Thoracic aorta (tissue), 2 donors: ENCODE data around the gene SFTPD. TPM values are rescaled to one million over a fixed set of nuclear protein-coding genes. Genes with fewer than 3 reads are reported as not detected.

Experiments
- ATAC-seq: fragments of 150-250 bp; one replicate; pipeline ENCODE4 v1.8.0; 2017; ENCODE audit warnings: low read depth; ENCODE audit not compliant: insufficient number of reproducible peaks, low FRiP score
- DNase-seq: peaks from one replicate; pipeline ENCODE4 v3.0.0-alpha.2; 2020; ENCODE audit warnings: low spot score
- H3K27ac ChIP-seq, 2 donors: fragments of 200-600 bp; sonication (generic); 1 replicate in 1 of 2; 2 replicates in 1 of 2; pipeline ENCODE4 v1.5.1; 2016; ENCODE audit warnings: mild to moderate bottlenecking in 2 of 2, moderate library complexity in 2 of 2
- H3K27me3 ChIP-seq: fragments of 200-600 bp; sonication (generic); replicated peaks from 2 replicates; pipeline ENCODE4 v1.6.0; 2016; ENCODE audit warnings: mild to moderate bottlenecking; ENCODE audit not compliant: insufficient read depth
- H3K36me3 ChIP-seq: fragments of 200-600 bp; sonication (generic); one replicate; pipeline ENCODE4 v1.5.1; 2016
- H3K4me1 ChIP-seq, 2 donors: fragments of 200-600 bp; sonication (generic); 1 replicate in 1 of 2; 2 replicates in 1 of 2; pipeline versions ENCODE4 v1.5.1 to v1.6.0; 2016; ENCODE audit warnings: low read depth in 2 of 2, mild to moderate bottlenecking in 1 of 2; ENCODE audit not compliant: control insufficient read depth in 1 of 2
- H3K4me3 ChIP-seq: fragments of 200-600 bp; sonication (generic); 2 replicates; pipeline ENCODE4 v1.5.1; 2016; ENCODE audit warnings: mild to moderate bottlenecking
- H3K9me3 ChIP-seq: fragments of 200-600 bp; sonication (generic); 2 replicates; pipeline ENCODE4 v1.5.1; 2016
- total RNA-seq, 2 donors: library from RNA; depleted of rRNA; stranded (reverse); fragments of >200 nt; gene quantifications; one replicate each; pipeline versions ENCODE4 v1.1.0 to v1.2.3, GENCODE V29; 2016
- TF ChIP-seq, protein P1 (sequence below): fragments of 200-600 bp; sonication (generic); IDR thresholded peaks from one replicate; pipeline ENCODE4 v1.5.1; 2019; ENCODE audit warnings: antibody characterized with exemption

Gene SFTPD
- total RNA-seq, 2 donors from 2014 or later: 2.6 TPM; not detected in 1

DNA sequence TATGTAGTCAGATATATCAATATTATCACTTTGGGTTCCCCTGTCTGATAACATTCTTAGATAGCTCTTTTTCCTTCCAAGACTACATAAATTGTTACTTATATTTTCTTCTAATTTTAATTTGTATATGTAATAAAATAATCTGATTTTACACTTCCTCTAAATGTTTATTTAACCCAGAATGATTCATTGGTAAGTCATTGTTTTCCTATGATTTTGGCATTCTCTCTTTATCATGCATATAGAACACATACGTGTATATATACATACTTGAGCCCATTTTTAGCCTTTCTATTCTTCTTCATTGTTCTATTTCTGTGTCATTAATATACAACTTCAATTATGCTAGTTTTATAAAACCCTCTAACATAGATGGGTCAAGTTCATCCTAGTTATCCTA, 16.6 kb downstream of the SFTPD start:
- ATAC-seq (no peak), DNase-seq (no peak)
- TF ChIP-seq, protein P1, sequence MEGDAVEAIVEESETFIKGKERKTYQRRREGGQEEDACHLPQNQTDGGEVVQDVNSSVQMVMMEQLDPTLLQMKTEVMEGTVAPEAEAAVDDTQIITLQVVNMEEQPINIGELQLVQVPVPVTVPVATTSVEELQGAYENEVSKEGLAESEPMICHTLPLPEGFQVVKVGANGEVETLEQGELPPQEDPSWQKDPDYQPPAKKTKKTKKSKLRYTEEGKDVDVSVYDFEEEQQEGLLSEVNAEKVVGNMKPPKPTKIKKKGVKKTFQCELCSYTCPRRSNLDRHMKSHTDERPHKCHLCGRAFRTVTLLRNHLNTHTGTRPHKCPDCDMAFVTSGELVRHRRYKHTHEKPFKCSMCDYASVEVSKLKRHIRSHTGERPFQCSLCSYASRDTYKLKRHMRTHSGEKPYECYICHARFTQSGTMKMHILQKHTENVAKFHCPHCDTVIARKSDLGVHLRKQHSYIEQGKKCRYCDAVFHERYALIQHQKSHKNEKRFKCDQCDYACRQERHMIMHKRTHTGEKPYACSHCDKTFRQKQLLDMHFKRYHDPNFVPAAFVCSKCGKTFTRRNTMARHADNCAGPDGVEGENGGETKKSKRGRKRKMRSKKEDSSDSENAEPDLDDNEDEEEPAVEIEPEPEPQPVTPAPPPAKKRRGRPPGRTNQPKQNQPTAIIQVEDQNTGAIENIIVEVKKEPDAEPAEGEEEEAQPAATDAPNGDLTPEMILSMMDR: no peak
- Histone ChIP-seq H3K9me3 (no peaks in the 10 kb centered on the region), H3K4me1 (no peaks in the 10 kb centered on the region), H3K27ac (no peak overlapping the region), H3K27me3 (no peaks in the 10 kb centered on the region), H3K4me3 (no peak overlapping the region), H3K36me3 (no peaks in the 10 kb centered on the region)

DNA sequence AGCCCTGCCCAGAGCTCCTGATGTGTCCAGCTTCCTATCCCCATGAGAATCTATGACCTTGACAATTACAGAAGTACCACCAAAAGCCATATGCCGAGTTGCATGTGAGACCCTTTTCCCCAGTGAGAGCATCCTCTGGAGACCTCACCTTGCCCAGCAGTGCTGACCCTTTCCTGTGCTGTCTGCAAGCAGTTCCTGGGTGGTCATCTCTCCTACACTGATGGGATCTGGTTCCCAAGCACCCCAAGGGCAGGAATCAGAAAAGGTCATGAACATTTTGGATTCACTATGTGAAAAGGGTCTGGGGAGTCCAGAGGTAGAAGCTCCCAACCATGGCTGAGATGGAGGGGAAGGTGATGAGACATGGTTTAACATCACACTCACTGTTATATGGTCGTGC, 18.2 kb downstream of the SFTPD start:
- no peaks in the 10 kb centered on the region for H3K27me3 ChIP-seq
- no peaks in the 10 kb centered on the region for H3K9me3 ChIP-seq
- H3K36me3 ChIP-seq: no peaks in the 10 kb centered on the region
- H3K4me3 ChIP-seq: no peak overlapping the region
- DNase-seq (no peak), ATAC-seq (no peak)
- no peaks in the 10 kb centered on the region for H3K4me1 ChIP-seq
- TF ChIP-seq, protein P1: no peak
- H3K27ac ChIP-seq: no peak overlapping the region

DNA sequence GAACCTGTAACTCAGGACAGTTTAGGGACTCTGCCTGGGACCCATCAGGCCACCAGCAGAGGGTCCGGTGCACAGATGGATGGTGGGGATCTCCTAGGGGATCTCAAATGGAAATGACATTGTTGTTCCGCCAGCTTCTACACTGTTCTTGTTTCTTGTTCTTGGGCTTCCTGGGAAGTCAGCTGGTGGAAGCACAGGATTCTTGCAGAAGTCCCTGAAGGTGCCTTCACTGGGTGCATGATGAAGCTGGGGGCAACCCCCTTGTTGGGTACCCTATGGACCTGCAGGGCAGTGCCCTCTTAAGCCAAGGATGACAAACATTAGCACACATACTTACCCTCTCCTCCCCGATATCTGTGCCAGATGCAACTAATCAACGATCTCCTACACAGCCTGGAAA, 18.6 kb downstream of the SFTPD start:
- Histone ChIP-seq H3K27me3 (no peaks in the 10 kb centered on the region), H3K4me3 (no peak overlapping the region), H3K4me1 (no peaks in the 10 kb centered on the region), H3K9me3 (no peaks in the 10 kb centered on the region), H3K36me3 (no peaks in the 10 kb centered on the region), H3K27ac (no peak overlapping the region)
- DNase-seq: no peak
- no peak for ATAC-seq
- TF ChIP-seq, protein P1: no peak

DNA sequence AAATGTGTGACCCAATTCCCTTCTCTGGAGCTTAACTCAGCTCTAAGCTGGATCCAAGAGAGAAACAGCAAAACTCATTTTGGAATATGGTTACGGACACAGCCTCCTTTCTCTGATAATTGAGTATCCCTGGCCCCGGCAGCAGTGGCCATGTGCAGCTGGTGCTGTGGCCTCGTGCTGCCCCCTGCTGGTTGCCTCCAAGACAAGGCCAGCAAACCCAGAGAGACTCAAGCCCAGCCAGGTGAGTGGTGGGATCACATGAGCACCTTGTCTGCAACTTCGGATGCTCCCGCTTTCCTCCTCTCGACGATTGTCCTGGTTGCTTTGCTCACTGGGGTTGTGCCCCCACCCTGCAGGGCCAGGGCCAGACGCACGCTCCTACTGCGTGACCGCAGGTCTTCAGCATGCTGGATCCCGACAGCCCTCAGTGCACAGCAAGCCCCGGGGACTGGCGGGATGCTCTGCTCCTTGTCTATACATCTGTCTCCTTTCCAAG, 19.4 kb downstream of the SFTPD start:
- no peak for DNase-seq
- TF ChIP-seq, protein P1: peak; percentile 92

DNA sequence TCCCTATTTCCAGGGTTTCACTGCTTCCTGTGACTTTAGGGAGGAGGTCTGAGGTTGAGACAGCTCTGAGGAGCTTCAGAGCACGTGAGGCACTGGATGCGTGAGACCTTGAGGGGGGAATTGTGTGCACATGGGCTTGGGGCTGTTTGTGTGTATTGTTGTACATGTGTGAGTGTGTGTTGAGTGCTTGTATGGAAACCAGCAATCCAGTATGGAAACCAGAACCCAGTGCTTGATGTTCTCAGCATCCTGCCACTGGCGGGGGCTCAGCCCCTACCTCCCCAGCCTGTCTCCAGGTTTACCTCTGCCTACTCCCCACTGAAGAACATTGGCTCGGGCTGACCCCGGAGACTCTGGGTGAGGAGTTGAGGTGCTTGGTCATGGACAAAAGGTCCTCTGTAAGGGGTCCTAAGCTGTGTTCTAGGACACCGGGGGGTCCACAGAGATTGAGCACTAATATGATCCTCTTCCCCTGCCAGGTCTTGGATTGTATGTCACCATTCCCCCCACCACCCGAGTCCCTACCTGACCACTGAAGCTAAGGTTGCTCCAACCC, 20.8 kb downstream of the SFTPD start:
- no peak overlapping the region for H3K27ac ChIP-seq
- no peak for ATAC-seq

More for the DNA sequence above, 19.4 kb downstream of the SFTPD start:
- Histone ChIP-seq H3K4me1 (no peaks in the 10 kb centered on the region), H3K27ac (no peak overlapping the region), H3K9me3 (no peaks in the 10 kb centered on the region), H3K4me3 (no peak overlapping the region), H3K36me3 (no peaks in the 10 kb centered on the region), H3K27me3 (no peaks in the 10 kb centered on the region)
- ATAC-seq: peak; percentile 38

More for the DNA sequence above, 20.8 kb downstream of the SFTPD start:
- TF ChIP-seq, protein P1: no peak
- H3K27me3 ChIP-seq: no peaks in the 10 kb centered on the region
- no peaks in the 10 kb centered on the region for H3K4me1 ChIP-seq
- no peak for DNase-seq
- no peaks in the 10 kb centered on the region for H3K9me3 ChIP-seq
- H3K36me3 ChIP-seq: no peaks in the 10 kb centered on the region
- no peak overlapping the region for H3K4me3 ChIP-seq
